H9 (cell line): ENCODE results near the gene ANO9. TPM values are rescaled to one million over a fixed set of nuclear protein-coding genes. Genes with fewer than 3 reads are reported as not detected.

Experiments
- DNase-seq: peaks from one replicate; pipeline ENCODE4 v3.0.0-alpha.2; 2017
- H2AFZ ChIP-seq: one replicate; pipeline ENCODE4 v1.6.1; 2013; ENCODE audit warnings: mild to moderate bottlenecking, low read length, control low read depth, moderate library complexity
- H2AK5ac ChIP-seq: 2 replicates; pipeline ENCODE4 v1.6.1; 2013; ENCODE audit warnings: low read length, control low read depth, mixed read lengths; ENCODE audit not compliant: insufficient read length
- H2BK120ac ChIP-seq: one replicate; pipeline ENCODE4 v1.6.1; 2013; ENCODE audit warnings: low read depth, mild to moderate bottlenecking, low read length, control low read depth, inconsistent platforms; ENCODE audit not compliant: poor library complexity, severe bottlenecking
- H2BK12ac ChIP-seq: 2 replicates; pipeline ENCODE4 v1.6.1; 2013; ENCODE audit warnings: low read length, control low read depth, mixed read lengths, low read depth; ENCODE audit not compliant: insufficient read length
- H2BK15ac ChIP-seq: 2 replicates; pipeline ENCODE4 v1.6.1; 2013; ENCODE audit warnings: low read depth, low read length, control low read depth
- H2BK20ac ChIP-seq: one replicate; pipeline ENCODE4 v1.6.1; 2013; ENCODE audit warnings: low read depth, mild to moderate bottlenecking, low read length, control low read depth, inconsistent platforms; ENCODE audit not compliant: poor library complexity, severe bottlenecking
- H2BK5ac ChIP-seq: 2 replicates; pipeline ENCODE4 v1.6.1; 2013; ENCODE audit warnings: low read length, control low read depth, mixed read lengths; ENCODE audit not compliant: insufficient read length
- H3K14ac ChIP-seq: 2 replicates; pipeline ENCODE4 v1.6.1; 2013; ENCODE audit warnings: low read length, control low read depth; ENCODE audit not compliant: insufficient read depth
- H3K18ac ChIP-seq: 2 replicates; pipeline ENCODE4 v1.6.1; 2013; ENCODE audit warnings: low read depth, mild to moderate bottlenecking, mixed read lengths, low read length, control low read depth; ENCODE audit not compliant: insufficient read length
- H3K23ac ChIP-seq: 2 replicates; pipeline ENCODE4 v1.6.1; 2013; ENCODE audit warnings: low read length, control low read depth, mixed read lengths, low read depth; ENCODE audit not compliant: insufficient read length
- H3K23me2 ChIP-seq: 2 replicates; pipeline ENCODE4 v1.6.1; 2013; ENCODE audit warnings: low read depth, mild to moderate bottlenecking, mixed read lengths, low read length, control low read depth; ENCODE audit not compliant: insufficient read length, poor library complexity, severe bottlenecking
- H3K27ac ChIP-seq: 2 replicates; pipeline ENCODE4 v1.5.1; 2013; ENCODE audit warnings: low read length, control low read depth, mixed read lengths, low read depth; ENCODE audit not compliant: insufficient read length
- H3K27me3 ChIP-seq: 2 replicates; pipeline ENCODE4 v1.6.1; 2013; ENCODE audit warnings: low read length, control low read depth, inconsistent platforms; ENCODE audit not compliant: insufficient read depth
- H3K4ac ChIP-seq: 2 replicates; pipeline ENCODE4 v1.6.1; 2013; ENCODE audit warnings: low read depth, mild to moderate bottlenecking, control low read depth, inconsistent platforms, low read length, moderate library complexity
- H3K4me1 ChIP-seq: 2 replicates; pipeline ENCODE4 v1.6.1; 2013; ENCODE audit warnings: low read length, control low read depth, inconsistent platforms; ENCODE audit not compliant: insufficient read depth
- H3K4me2 ChIP-seq: 2 replicates; pipeline ENCODE4 v1.6.1; 2013; ENCODE audit warnings: low read length, control low read depth, mixed read lengths; ENCODE audit not compliant: insufficient read length, insufficient read depth
- H3K56ac ChIP-seq: 2 replicates; pipeline ENCODE4 v1.6.1; 2013; ENCODE audit warnings: low read depth, mild to moderate bottlenecking, mixed read lengths, low read length, control low read depth; ENCODE audit not compliant: insufficient read length
- H3K79me1 ChIP-seq: 2 replicates; pipeline ENCODE4 v1.6.1; 2013; ENCODE audit warnings: low read depth, mild to moderate bottlenecking, moderate library complexity, low read length, control low read depth, inconsistent platforms; ENCODE audit not compliant: insufficient read depth, poor library complexity, severe bottlenecking
- H3K79me2 ChIP-seq: 2 replicates; pipeline ENCODE4 v1.6.1; 2013; ENCODE audit warnings: low read length, control low read depth, inconsistent platforms; ENCODE audit not compliant: insufficient read depth
- H3K9ac ChIP-seq: 2 replicates; pipeline ENCODE4 v1.6.1; 2013; ENCODE audit warnings: low read length, control low read depth, mixed read lengths; ENCODE audit not compliant: insufficient read length; ENCODE audit errors: extremely low read depth
- H3K9me3 ChIP-seq: one replicate; pipeline ENCODE4 v1.6.1; 2013; ENCODE audit warnings: low read depth, low read length, inconsistent platforms; ENCODE audit not compliant: control insufficient read depth
- H3T11ph ChIP-seq: one replicate; pipeline ENCODE4 v1.6.1; 2013; ENCODE audit warnings: mild to moderate bottlenecking, low read length, control low read depth, inconsistent platforms
- H4K20me1 ChIP-seq: one replicate; pipeline ENCODE4 v1.6.1; 2013; ENCODE audit not compliant: control insufficient read depth, insufficient read length, insufficient read depth
- H4K5ac ChIP-seq: 2 replicates; pipeline ENCODE4 v1.6.1; 2013; ENCODE audit warnings: low read depth, mild to moderate bottlenecking, mixed read lengths, low read length, control low read depth; ENCODE audit not compliant: insufficient read length
- H4K8ac ChIP-seq: replicated peaks from 2 replicates; pipeline ENCODE4 v1.6.1; 2013; ENCODE audit warnings: low read length, control low read depth, mixed read lengths, low read depth; ENCODE audit not compliant: insufficient read length
- H4K91ac ChIP-seq: 2 replicates; pipeline ENCODE4 v1.6.1; 2013; ENCODE audit warnings: low read depth, mild to moderate bottlenecking, moderate library complexity, mixed read lengths, low read length, control low read depth; ENCODE audit not compliant: insufficient read length
- H3K27ac Mint-ChIP-seq, 3 experiments: 2 replicates in 2 of 3; 3 replicates in 1 of 3; pipeline ENCODE4 v1.8.0; 2020 to 2021; ENCODE audit warnings: mixed read lengths in 3 of 3, mild to moderate bottlenecking in 1 of 3, moderate library complexity in 1 of 3
- H3K27me3 Mint-ChIP-seq: 2 replicates; pipeline ENCODE4 v1.8.0; 2021; ENCODE audit warnings: low read depth, mild to moderate bottlenecking, moderate library complexity, mixed read lengths
- H3K36me3 Mint-ChIP-seq, 3 experiments: 2 replicates in 2 of 3; 3 replicates in 1 of 3; pipeline ENCODE4 v1.8.0; 2020 to 2021; ENCODE audit warnings: low read depth in 3 of 3, mixed read lengths in 3 of 3; ENCODE audit not compliant: insufficient read depth in 1 of 3
- H3K4me1 Mint-ChIP-seq, 2 experiments: 2 replicates each; pipeline ENCODE4 v1.8.0; 2020; ENCODE audit warnings: mixed read lengths in 2 of 2
- H3K4me3 Mint-ChIP-seq, 2 experiments: 2 replicates in 1 of 2; 3 replicates in 1 of 2; pipeline ENCODE4 v1.8.0; 2020 to 2021; ENCODE audit warnings: mild to moderate bottlenecking in 2 of 2, mixed read lengths in 2 of 2, moderate library complexity in 1 of 2
- H3K9me3 Mint-ChIP-seq, 2 experiments: 2 replicates in 1 of 2; 3 replicates in 1 of 2; pipeline ENCODE4 v1.8.0; 2020; ENCODE audit warnings: mild to moderate bottlenecking in 2 of 2, mixed read lengths in 2 of 2, moderate library complexity in 1 of 2
- WGBS: extraction: QIAGEN DNeasy Blood & Tissue Kit; methylation state at CpG from one replicate; pipeline ENCODE4 v1.1.7; 2013; ENCODE audit warnings: missing lambda C conversion rate, low lambda C conversion rate, mixed read lengths; ENCODE audit not compliant: insufficient read length; ENCODE audit errors: extremely low coverage; 5-methylcytosine and 5-hydroxymethylcytosine counted together
- total RNA-seq: library from RNA; stranded (reverse); gene quantifications from 2 replicates; pipeline ENCODE4 v1.2.1, GENCODE V29; 2021
- TF ChIP-seq, protein P1 (sequence below): fragments of 200-600 bp; sonication (generic); conservative IDR thresholded peaks from 3 replicates; pipeline ENCODE4 v1.8.0; 2021; ENCODE audit warnings: antibody characterized with exemption, mild to moderate bottlenecking

ANO9 gene
- total RNA-seq, 1 experiment from 2014 or later = 13.1 TPM

DNA sequence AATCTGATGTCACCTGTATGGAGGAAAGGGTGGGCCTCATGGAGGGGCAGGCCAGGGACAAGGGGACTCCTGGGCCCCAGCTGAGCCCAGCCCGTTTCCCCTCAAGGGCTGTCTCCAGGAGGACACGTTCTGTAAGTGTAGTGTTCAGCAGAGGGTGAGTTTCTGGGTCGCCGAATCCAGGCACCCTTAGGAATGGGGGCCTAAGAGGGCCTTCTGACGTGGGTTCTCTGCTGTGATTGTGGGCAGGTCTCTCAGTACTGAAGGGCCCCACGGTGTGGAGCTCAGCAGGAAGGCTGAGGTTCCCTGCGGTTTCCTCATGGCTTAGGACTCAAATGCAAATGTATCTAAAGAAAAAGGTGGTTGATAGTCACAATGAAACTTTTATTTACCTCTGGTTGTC is 14.7 kb upstream of the ANO9 start:
- WGBS = no CpG with 5 or more reads among the region's 7 CpGs
- peak overlapping the region; percentile 19 to 61; a peak in 3 of 5 replicates for H3K4me3 Mint-ChIP-seq

More for the DNA sequence above, 14.7 kb upstream of the ANO9 start:
- Histone ChIP-seq H4K5ac (no peak overlapping the region), H2BK20ac (no peak overlapping the region), H3T11ph (no peak overlapping the region), H3K9ac (no peak overlapping the region), H3K79me2 (peaks cover 13% of the 10 kb centered on the region; the same call in 1 of the 2 replicates), H3K4me1 (no peaks in the 10 kb centered on the region), H3K9me3 (no peaks in the 10 kb centered on the region), H4K91ac (no peak overlapping the region), H3K18ac (no peak overlapping the region), H2BK12ac (no peak overlapping the region), H3K56ac (no peak overlapping the region), H4K20me1 (no peaks in the 10 kb centered on the region), H2AK5ac (no peak overlapping the region), H2AFZ (no peak overlapping the region), H3K23me2 (no peaks in the 10 kb centered on the region), H2BK120ac (no peak overlapping the region), H4K8ac (no peak overlapping the region), H3K4me2 (no peak overlapping the region), H3K14ac (no peak overlapping the region), H2BK5ac (no peak overlapping the region), H3K23ac (no peak overlapping the region), H2BK15ac (no peak overlapping the region), H3K79me1 (peaks cover 2% of the 10 kb centered on the region), H3K4ac (no peak overlapping the region), H3K27me3 (no peaks in the 10 kb centered on the region), H3K27ac (no peak overlapping the region)
- Mint-ChIP-seq H3K27me3 (no peaks in the 10 kb centered on the region), H3K4me1 (peaks cover 37 to 38% of the 10 kb centered on the region in 2 experiments), H3K27ac (peak overlapping the region; percentile 81 to 98 (median 91); a peak in 4 of 7 replicates), H3K9me3 (no peaks in the 10 kb centered on the region; a peak in 1 of 5 replicates), H3K36me3 (peaks cover 22 to 61% (median 49%) of the 10 kb centered on the region in 3 experiments; a peak in 6 of 7 replicates)
- DNase-seq = no peak
- TF ChIP-seq, protein P1, sequence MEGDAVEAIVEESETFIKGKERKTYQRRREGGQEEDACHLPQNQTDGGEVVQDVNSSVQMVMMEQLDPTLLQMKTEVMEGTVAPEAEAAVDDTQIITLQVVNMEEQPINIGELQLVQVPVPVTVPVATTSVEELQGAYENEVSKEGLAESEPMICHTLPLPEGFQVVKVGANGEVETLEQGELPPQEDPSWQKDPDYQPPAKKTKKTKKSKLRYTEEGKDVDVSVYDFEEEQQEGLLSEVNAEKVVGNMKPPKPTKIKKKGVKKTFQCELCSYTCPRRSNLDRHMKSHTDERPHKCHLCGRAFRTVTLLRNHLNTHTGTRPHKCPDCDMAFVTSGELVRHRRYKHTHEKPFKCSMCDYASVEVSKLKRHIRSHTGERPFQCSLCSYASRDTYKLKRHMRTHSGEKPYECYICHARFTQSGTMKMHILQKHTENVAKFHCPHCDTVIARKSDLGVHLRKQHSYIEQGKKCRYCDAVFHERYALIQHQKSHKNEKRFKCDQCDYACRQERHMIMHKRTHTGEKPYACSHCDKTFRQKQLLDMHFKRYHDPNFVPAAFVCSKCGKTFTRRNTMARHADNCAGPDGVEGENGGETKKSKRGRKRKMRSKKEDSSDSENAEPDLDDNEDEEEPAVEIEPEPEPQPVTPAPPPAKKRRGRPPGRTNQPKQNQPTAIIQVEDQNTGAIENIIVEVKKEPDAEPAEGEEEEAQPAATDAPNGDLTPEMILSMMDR = no peak
